T-helper 2 cell treated with Interferon-gamma antibody and Interleukin-4, amounts not matched to agents 5 μg/mL and 100 μg/mL, for 36 hours (primary cell): ENCODE results near the gene WRAP53.

Source experiments
- DNase-seq: peaks from one replicate; pipeline ENCODE4 v3.0.0; 2021; ENCODE audit warnings: low spot score
- H3K27ac Mint-ChIP-seq: one replicate; pipeline ENCODE4 v1.8.0; 2021; ENCODE audit warnings: mild to moderate bottlenecking, mixed read lengths
- H3K27me3 Mint-ChIP-seq: one replicate; pipeline ENCODE4 v1.8.0; 2021; ENCODE audit warnings: low read depth, mixed read lengths
- H3K36me3 Mint-ChIP-seq: one replicate; pipeline ENCODE4 v1.8.0; 2021; ENCODE audit warnings: low read depth, mixed read lengths
- H3K4me1 Mint-ChIP-seq: one replicate; pipeline ENCODE4 v1.8.0; 2021; ENCODE audit warnings: low read depth, mixed read lengths
- H3K4me3 Mint-ChIP-seq: one replicate; pipeline ENCODE4 v1.8.0; 2022; ENCODE audit warnings: mild to moderate bottlenecking, moderate library complexity, mixed read lengths
- H3K9me3 Mint-ChIP-seq: one replicate; pipeline ENCODE4 v1.8.0; 2021; ENCODE audit warnings: mixed read lengths

The WRAP53 gene

GRCh38 chr17:7710301-7710700 is 22.0 kb downstream of the WRAP53 start:
- DNase-seq: no peak
- no peak overlapping the region for H3K4me3 Mint-ChIP-seq
- peaks cover 19% of the 10 kb centered on the region for H3K4me1 Mint-ChIP-seq
- H3K27ac Mint-ChIP-seq: no peak overlapping the region
- no peaks in the 10 kb centered on the region for H3K9me3 Mint-ChIP-seq
- H3K36me3 Mint-ChIP-seq: no peaks in the 10 kb centered on the region
- H3K27me3 Mint-ChIP-seq: peaks cover 51% of the 10 kb centered on the region

GRCh38 chr17:7711051-7711755 is 22.9 kb downstream of the WRAP53 start:
- Mint-ChIP-seq H3K27ac (no peak overlapping the region), H3K27me3 (peaks cover 52% of the 10 kb centered on the region), H3K4me1 (peaks cover 19% of the 10 kb centered on the region), H3K36me3 (no peaks in the 10 kb centered on the region), H3K9me3 (no peaks in the 10 kb centered on the region), H3K4me3 (no peak overlapping the region)
- DNase-seq: no peak

- Mint-ChIP-seq H3K4me3 (no peak overlapping the region), H3K27me3 (peaks cover 51% of the 10 kb centered on the region), H3K36me3 (no peaks in the 10 kb centered on the region), H3K27ac (no peak overlapping the region), H3K4me1 (peaks cover 21% of the 10 kb centered on the region), H3K9me3 (no peaks in the 10 kb centered on the region)
- no peak for DNase-seq
These were observed 24.0 kb downstream of the WRAP53 start for GRCh38 chr17:7712111-7712771.

- no peak for DNase-seq
- no peaks in the 10 kb centered on the region for H3K36me3 Mint-ChIP-seq
- no peak overlapping the region for H3K27ac Mint-ChIP-seq
- H3K4me1 Mint-ChIP-seq: peaks cover 35% of the 10 kb centered on the region
- H3K9me3 Mint-ChIP-seq: no peaks in the 10 kb centered on the region
- no peak overlapping the region for H3K4me3 Mint-ChIP-seq
- H3K27me3 Mint-ChIP-seq: peaks cover 60% of the 10 kb centered on the region
These were observed 25.5 kb downstream of the WRAP53 start for GRCh38 chr17:7713782-7714181.

GRCh38 chr17:7714721-7715594 is 26.7 kb downstream of the WRAP53 start:
- Mint-ChIP-seq H3K4me1 (peaks cover 37% of the 10 kb centered on the region), H3K27me3 (peaks cover 72% of the 10 kb centered on the region), H3K9me3 (no peaks in the 10 kb centered on the region), H3K36me3 (no peaks in the 10 kb centered on the region), H3K27ac (no peak overlapping the region), H3K4me3 (no peak overlapping the region)
- no peak for DNase-seq

GRCh38 chr17:7715936-7716886 is 27.9 kb downstream of the WRAP53 start:
- Mint-ChIP-seq H3K27ac (peak overlapping the region; percentile 43), H3K27me3 (peaks cover 80% of the 10 kb centered on the region), H3K36me3 (no peaks in the 10 kb centered on the region), H3K4me3 (peak overlapping the region; percentile 83), H3K9me3 (no peaks in the 10 kb centered on the region), H3K4me1 (peaks cover 29% of the 10 kb centered on the region)
- DNase-seq: no peak

GRCh38 chr17:7716901-7717755 is 28.9 kb downstream of the WRAP53 start, which contains the start of gene DNAH2:
Gene DNAH2, plus strand, starts transcription at chr17:7717744. Its CDS starts 1,991 bp downstream, at chr17:7719735.
- Mint-ChIP-seq H3K27me3 (peaks cover 80% of the 10 kb centered on the region), H3K27ac (no peak within 1 kb of the TSS), H3K9me3 (no peaks in the 10 kb centered on the region), H3K4me3 (peak within 1 kb of the TSS; percentile 83), H3K4me1 (peaks cover 25% of the 10 kb centered on the region), H3K36me3 (no peaks in the 10 kb centered on the region)
- peak; percentile 40 for DNase-seq

GRCh38 chr17:7717756-7718350 is 29.6 kb downstream of the WRAP53 start:
- Mint-ChIP-seq H3K9me3 (no peaks in the 10 kb centered on the region), H3K36me3 (no peaks in the 10 kb centered on the region), H3K27ac (no peak overlapping the region), H3K4me1 (peaks cover 22% of the 10 kb centered on the region), H3K4me3 (peak overlapping the region; percentile 83), H3K27me3 (peaks cover 79% of the 10 kb centered on the region)
- DNase-seq: peak; percentile 19

- Mint-ChIP-seq H3K27ac (no peak overlapping the region), H3K27me3 (peaks cover 75% of the 10 kb centered on the region), H3K36me3 (no peaks in the 10 kb centered on the region), H3K9me3 (no peaks in the 10 kb centered on the region), H3K4me3 (no peak overlapping the region), H3K4me1 (peaks cover 19% of the 10 kb centered on the region)
- DNase-seq: no peak
These were observed 31.4 kb downstream of the WRAP53 start for GRCh38 chr17:7719661-7720060.

- Mint-ChIP-seq H3K9me3 (no peaks in the 10 kb centered on the region), H3K27ac (no peak overlapping the region), H3K4me3 (no peak overlapping the region), H3K27me3 (peaks cover 72% of the 10 kb centered on the region), H3K36me3 (no peaks in the 10 kb centered on the region), H3K4me1 (peaks cover 19% of the 10 kb centered on the region)
- DNase-seq: no peak
These were observed 31.8 kb downstream of the WRAP53 start for GRCh38 chr17:7720125-7720524.

- no peak for DNase-seq
- Mint-ChIP-seq H3K9me3 (no peaks in the 10 kb centered on the region), H3K4me1 (peaks cover 19% of the 10 kb centered on the region), H3K27me3 (peaks cover 59% of the 10 kb centered on the region), H3K27ac (no peak overlapping the region), H3K4me3 (no peak overlapping the region), H3K36me3 (no peaks in the 10 kb centered on the region)
These were observed 33.3 kb downstream of the WRAP53 start for GRCh38 chr17:7721612-7722011.

GRCh38 chr17:7727886-7728285 is 39.6 kb downstream of the WRAP53 start:
- DNase-seq: no peak
- Mint-ChIP-seq H3K4me1 (no peaks in the 10 kb centered on the region), H3K27me3 (peaks cover 25% of the 10 kb centered on the region), H3K27ac (no peak overlapping the region), H3K36me3 (no peaks in the 10 kb centered on the region), H3K9me3 (no peaks in the 10 kb centered on the region), H3K4me3 (no peak overlapping the region)
